ENCODE results near the gene QRFPR. TPM values are rescaled to one million over a fixed set of nuclear protein-coding genes. Genes with fewer than 3 reads are reported as not detected.

QRFPR gene
- total RNA-seq, 1 experiment from 2014 or later = 0.63 TPM

DNA sequence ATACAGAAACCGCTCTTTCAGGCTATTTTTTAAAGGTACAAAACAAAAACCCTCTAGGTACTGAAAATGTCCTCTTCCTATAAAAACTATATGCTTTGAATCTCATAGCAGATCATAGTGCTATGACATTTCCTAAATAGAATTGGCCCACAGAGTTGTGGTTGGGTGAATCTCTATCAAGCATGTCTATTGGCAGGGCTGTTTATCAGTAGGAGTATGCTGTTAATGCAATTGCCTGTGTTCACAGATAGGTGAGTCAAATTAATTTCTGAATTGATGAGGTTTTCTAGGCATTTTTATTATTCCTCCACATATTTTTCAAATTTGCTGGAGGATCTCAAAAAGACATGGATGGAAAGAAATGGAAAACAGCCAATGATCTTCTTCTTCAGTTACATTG, 73.9 kb downstream of the QRFPR start:
- H2AK5ac ChIP-seq (ENCODE audit: insufficient read length, low read length) = no peak overlapping the region
- no peak overlapping the region for H3K4me2 ChIP-seq (ENCODE audit: insufficient read depth, insufficient read length, low read length)
- H3T11ph ChIP-seq (ENCODE audit: low read length) = no peak overlapping the region
- Mint-ChIP-seq H3K27ac (no peak overlapping the region), H3K27me3 (ENCODE audit: low read depth) (no peaks in the 10 kb centered on the region), H3K4me3 (no peak overlapping the region), H3K4me1 (peaks cover 0 to 2% of the 10 kb centered on the region in 2 experiments; a peak in 1 of 4 replicates), H3K9me3 (no peaks in the 10 kb centered on the region), H3K36me3 (ENCODE audit: insufficient read depth in 1 of 3, low read depth in 3 of 3) (no peaks in the 10 kb centered on the region)
- no peaks in the 10 kb centered on the region for H3K27me3 ChIP-seq (ENCODE audit: insufficient read depth, low read length)
- H2AFZ ChIP-seq (ENCODE audit: low read length) = no peak overlapping the region
- no peaks in the 10 kb centered on the region for H3K23me2 ChIP-seq (ENCODE audit: insufficient read length, low read depth, low read length, poor library complexity, severe bottlenecking)
- no peak overlapping the region for H3K14ac ChIP-seq (ENCODE audit: insufficient read depth, low read length)
- no peak overlapping the region for H2BK5ac ChIP-seq (ENCODE audit: insufficient read length, low read length)
- H3K56ac ChIP-seq (ENCODE audit: insufficient read length, low read depth, low read length) = no peak overlapping the region
- H3K9me3 ChIP-seq (ENCODE audit: control insufficient read depth, low read depth, low read length) = no peaks in the 10 kb centered on the region
- H4K8ac ChIP-seq (replicated peaks; ENCODE audit: insufficient read length, low read depth, low read length) = no peak overlapping the region
- H2BK12ac ChIP-seq (ENCODE audit: insufficient read length, low read depth, low read length) = no peak overlapping the region
- no peak overlapping the region for H2BK120ac ChIP-seq (ENCODE audit: low read depth, low read length, poor library complexity, severe bottlenecking)
- H4K91ac ChIP-seq (ENCODE audit: insufficient read length, low read depth, low read length) = no peak overlapping the region
- no peak overlapping the region for H3K4ac ChIP-seq (ENCODE audit: low read depth, low read length)
- H4K5ac ChIP-seq (ENCODE audit: insufficient read length, low read depth, low read length) = no peak overlapping the region
- TF ChIP-seq, protein P1, sequence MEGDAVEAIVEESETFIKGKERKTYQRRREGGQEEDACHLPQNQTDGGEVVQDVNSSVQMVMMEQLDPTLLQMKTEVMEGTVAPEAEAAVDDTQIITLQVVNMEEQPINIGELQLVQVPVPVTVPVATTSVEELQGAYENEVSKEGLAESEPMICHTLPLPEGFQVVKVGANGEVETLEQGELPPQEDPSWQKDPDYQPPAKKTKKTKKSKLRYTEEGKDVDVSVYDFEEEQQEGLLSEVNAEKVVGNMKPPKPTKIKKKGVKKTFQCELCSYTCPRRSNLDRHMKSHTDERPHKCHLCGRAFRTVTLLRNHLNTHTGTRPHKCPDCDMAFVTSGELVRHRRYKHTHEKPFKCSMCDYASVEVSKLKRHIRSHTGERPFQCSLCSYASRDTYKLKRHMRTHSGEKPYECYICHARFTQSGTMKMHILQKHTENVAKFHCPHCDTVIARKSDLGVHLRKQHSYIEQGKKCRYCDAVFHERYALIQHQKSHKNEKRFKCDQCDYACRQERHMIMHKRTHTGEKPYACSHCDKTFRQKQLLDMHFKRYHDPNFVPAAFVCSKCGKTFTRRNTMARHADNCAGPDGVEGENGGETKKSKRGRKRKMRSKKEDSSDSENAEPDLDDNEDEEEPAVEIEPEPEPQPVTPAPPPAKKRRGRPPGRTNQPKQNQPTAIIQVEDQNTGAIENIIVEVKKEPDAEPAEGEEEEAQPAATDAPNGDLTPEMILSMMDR (conservative IDR thresholded peaks at IDR 0.05) = no peak
- H4K20me1 ChIP-seq (ENCODE audit: control insufficient read depth, insufficient read depth, insufficient read length) = no peaks in the 10 kb centered on the region
- WGBS (ENCODE audit: extremely low coverage, insufficient read length, low lambda C conversion rate) = no CpG with 5 or more reads among the region's 1 CpG
- H2BK20ac ChIP-seq (ENCODE audit: low read depth, low read length, poor library complexity, severe bottlenecking) = no peak overlapping the region
- DNase-seq = no peak
- H3K9ac ChIP-seq (ENCODE audit: extremely low read depth, insufficient read length, low read length) = no peak overlapping the region
- no peaks in the 10 kb centered on the region for H3K4me1 ChIP-seq (ENCODE audit: insufficient read depth, low read length)
- no peak overlapping the region for H3K27ac ChIP-seq (ENCODE audit: insufficient read length, low read depth, low read length)
- no peak overlapping the region for H2BK15ac ChIP-seq (ENCODE audit: low read depth, low read length)
- H3K79me2 ChIP-seq (ENCODE audit: insufficient read depth, low read length) = no peaks in the 10 kb centered on the region
- H3K79me1 ChIP-seq (ENCODE audit: insufficient read depth, low read depth, low read length, poor library complexity, severe bottlenecking) = no peaks in the 10 kb centered on the region
- no peak overlapping the region for H3K23ac ChIP-seq (ENCODE audit: insufficient read length, low read depth, low read length)
- H3K18ac ChIP-seq (ENCODE audit: insufficient read length, low read depth, low read length) = no peak overlapping the region

All from H9 (cell line).